ENCODE measurements around the gene STPG4. TPM values are rescaled to one million over a fixed set of nuclear protein-coding genes. Genes with fewer than 3 reads are reported as not detected.

Gene STPG4
- total RNA-seq, 4 donors from 2014 or later = 0.64 to 1.2 (median 0.82) TPM; not detected in 1

- no peaks in the 10 kb centered on the region for H3K27me3 ChIP-seq
- 91 to 92% methylated on average over 3 of the region's 3 CpGs for WGBS, 2 donors (ENCODE audit: low coverage in 1 of 2)
- intact Hi-C loops (cut with DNase I; ENCODE audit: low total_unique reads) = no loop called here
- no peak for DNase-seq
- H3K36me3 ChIP-seq = peaks cover 0 to 13% (median 4%) of the 10 kb centered on the region in 4 donors
- H3K27ac ChIP-seq = no peak overlapping the region
- H3K9me3 ChIP-seq = no peaks in the 10 kb centered on the region
- H3K4me1 ChIP-seq = no peaks in the 10 kb centered on the region
- TF ChIP-seq POLR2AphosphoS5 (IDR thresholded peaks at IDR 0.05) (no peak), POLR2A (IDR thresholded peaks at IDR 0.05) (no peak), EP300 (IDR thresholded peaks at IDR 0.05; ENCODE audit: low read depth) (no peak), CTCF (IDR thresholded peaks at IDR 0.05) (no peak)
- in situ Hi-C loops (cut with MboI; ENCODE audit: low pct_ligation_motif_present in 1 of 4, low pct_unique_long_range_greater_than_20kb in 1 of 4, low sequenced_read_pairs in 3 of 4) = no loop called here
- H3K4me3 ChIP-seq = no peak overlapping the region
Measured at GRCh38 chr2:47147021-47147420, 8.1 kb downstream of the STPG4 start.

- in situ Hi-C loops (cut with MboI; ENCODE audit: low pct_ligation_motif_present in 1 of 4, low pct_unique_long_range_greater_than_20kb in 1 of 4, low sequenced_read_pairs in 3 of 4) (no loop called here), intact Hi-C loops (cut with DNase I; ENCODE audit: low total_unique reads) (no loop called here)
- H3K36me3 ChIP-seq = peaks cover 0 to 5% (median 0%) of the 10 kb centered on the region in 4 donors
- no peak for DNase-seq
- H3K27ac ChIP-seq = no peak overlapping the region
- no peaks in the 10 kb centered on the region for H3K27me3 ChIP-seq
- no peak for TF ChIP-seq POLR2A (IDR thresholded peaks at IDR 0.05)
- no peak for TF ChIP-seq EP300 (IDR thresholded peaks at IDR 0.05; ENCODE audit: low read depth)
- TF ChIP-seq POLR2AphosphoS5 (IDR thresholded peaks at IDR 0.05) = no peak
- TF ChIP-seq CTCF (IDR thresholded peaks at IDR 0.05) = no peak
- no peaks in the 10 kb centered on the region for H3K4me1 ChIP-seq
- no peak overlapping the region for H3K4me3 ChIP-seq
- 88% methylated on average over 1 of the region's 1 CpG; no CpG with 5 or more reads in 1 of the 2 donors for WGBS, 2 donors (ENCODE audit: low coverage in 1 of 2)
- H3K9me3 ChIP-seq = no peaks in the 10 kb centered on the region
Measured at GRCh38 chr2:47145466-47145865, 9.6 kb downstream of the STPG4 start.

GRCh38 chr2:47141520-47141919 lies 13.6 kb downstream of the STPG4 start:
- TF ChIP-seq CTCF (IDR thresholded peaks at IDR 0.05) (no peak), POLR2A (IDR thresholded peaks at IDR 0.05) (no peak), POLR2AphosphoS5 (IDR thresholded peaks at IDR 0.05) (no peak)
- Histone ChIP-seq H3K4me3 (no peak overlapping the region), H3K27me3 (no peaks in the 10 kb centered on the region), H3K4me1 (no peaks in the 10 kb centered on the region), H3K27ac (no peak overlapping the region), H3K36me3 (peaks cover 0 to 3% (median 0%) of the 10 kb centered on the region in 4 donors), H3K9me3 (no peaks in the 10 kb centered on the region)
- DNase-seq = no peak
- intact Hi-C loops (cut with DNase I; ENCODE audit: low total_unique reads) = no loop called here
- in situ Hi-C loops (cut with MboI; ENCODE audit: low pct_ligation_motif_present in 1 of 4, low pct_unique_long_range_greater_than_20kb in 1 of 4, low sequenced_read_pairs in 3 of 4) = no loop called here
- WGBS, 2 donors (ENCODE audit: low coverage in 1 of 2) = 75 to 80% methylated on average over 1 to 3 of the region's 3 CpGs

GRCh38 chr2:47134386-47135090 lies 20.6 kb downstream of the STPG4 start:
- no peak for DNase-seq
- Histone ChIP-seq H3K27ac (no peak overlapping the region), H3K4me1 (no peaks in the 10 kb centered on the region), H3K4me3 (no peak overlapping the region), H3K27me3 (no peaks in the 10 kb centered on the region), H3K9me3 (peaks cover 0 to 3% of the 10 kb centered on the region in 2 donors), H3K36me3 (peaks cover 0 to 3% (median 0%) of the 10 kb centered on the region in 4 donors)
- in situ Hi-C loops (cut with MboI; ENCODE audit: low pct_ligation_motif_present in 1 of 4, low pct_unique_long_range_greater_than_20kb in 1 of 4, low sequenced_read_pairs in 3 of 4) (no loop called here), intact Hi-C loops (cut with DNase I; ENCODE audit: low total_unique reads) (no loop called here)
- 72 to 81% methylated on average over 3 of the region's 3 CpGs for WGBS, 2 donors (ENCODE audit: low coverage in 1 of 2)
- TF ChIP-seq CTCF (IDR thresholded peaks at IDR 0.05) (no peak), POLR2A (IDR thresholded peaks at IDR 0.05) (no peak), EP300 (IDR thresholded peaks at IDR 0.05; ENCODE audit: low read depth) (no peak), POLR2AphosphoS5 (IDR thresholded peaks at IDR 0.05) (no peak)

Measured in transverse colon (tissue), 4 donors.